ENCODE measurements around the gene CLEC4M. TPM values are rescaled to one million over a fixed set of nuclear protein-coding genes. Genes with fewer than 3 reads are reported as not detected.

Gene CLEC4M
- total RNA-seq, 1 experiment from 2014 or later: not detected

GRCh38 chr19:7756258-7756657 lies 6.8 kb upstream of the CLEC4M start:
- Histone ChIP-seq H3K14ac (ENCODE audit: insufficient read depth, low read length) (no peak overlapping the region), H3K9me3 (ENCODE audit: control insufficient read depth, low read depth, low read length) (peaks cover 20% of the 10 kb centered on the region), H3K27ac (ENCODE audit: insufficient read length, low read depth, low read length) (no peak overlapping the region), H2AK5ac (ENCODE audit: insufficient read length, low read length) (no peak overlapping the region), H2BK20ac (ENCODE audit: low read depth, low read length, poor library complexity, severe bottlenecking) (no peak overlapping the region), H3T11ph (ENCODE audit: low read length) (no peak overlapping the region), H4K91ac (ENCODE audit: insufficient read length, low read depth, low read length) (no peak overlapping the region), H3K18ac (ENCODE audit: insufficient read length, low read depth, low read length) (no peak overlapping the region), H4K20me1 (ENCODE audit: control insufficient read depth, insufficient read depth, insufficient read length) (no peaks in the 10 kb centered on the region), H2BK5ac (ENCODE audit: insufficient read length, low read length) (no peak overlapping the region), H3K79me2 (ENCODE audit: insufficient read depth, low read length) (no peaks in the 10 kb centered on the region), H3K56ac (ENCODE audit: insufficient read length, low read depth, low read length) (no peak overlapping the region), H3K4me2 (ENCODE audit: insufficient read depth, insufficient read length, low read length) (no peak overlapping the region), H3K79me1 (ENCODE audit: insufficient read depth, low read depth, low read length, poor library complexity, severe bottlenecking) (no peaks in the 10 kb centered on the region), H2AFZ (ENCODE audit: low read length) (no peak overlapping the region), H4K5ac (ENCODE audit: insufficient read length, low read depth, low read length) (no peak overlapping the region), H3K23me2 (ENCODE audit: insufficient read length, low read depth, low read length, poor library complexity, severe bottlenecking) (no peaks in the 10 kb centered on the region), H2BK120ac (ENCODE audit: low read depth, low read length, poor library complexity, severe bottlenecking) (no peak overlapping the region), H3K4ac (ENCODE audit: low read depth, low read length) (no peak overlapping the region), H3K9ac (ENCODE audit: extremely low read depth, insufficient read length, low read length) (no peak overlapping the region), H3K4me1 (ENCODE audit: insufficient read depth, low read length) (no peaks in the 10 kb centered on the region), H2BK15ac (ENCODE audit: low read depth, low read length) (no peak overlapping the region), H2BK12ac (ENCODE audit: insufficient read length, low read depth, low read length) (no peak overlapping the region), H3K23ac (ENCODE audit: insufficient read length, low read depth, low read length) (no peak overlapping the region), H3K27me3 (ENCODE audit: insufficient read depth, low read length) (no peaks in the 10 kb centered on the region), H4K8ac (replicated peaks; ENCODE audit: insufficient read length, low read depth, low read length) (no peak overlapping the region)
- Mint-ChIP-seq H3K4me1 (peaks cover 0 to 1% of the 10 kb centered on the region in 2 experiments; a peak in 1 of 4 replicates), H3K27me3 (ENCODE audit: low read depth) (peaks cover 29% of the 10 kb centered on the region), H3K9me3 (peaks cover 42 to 67% of the 10 kb centered on the region in 2 experiments), H3K27ac (no peak overlapping the region), H3K4me3 (no peak overlapping the region), H3K36me3 (ENCODE audit: insufficient read depth in 1 of 3, low read depth in 3 of 3) (peaks cover 8 to 22% (median 10%) of the 10 kb centered on the region in 3 experiments)
- no CpG with 5 or more reads among the region's 4 CpGs for WGBS (ENCODE audit: extremely low coverage, insufficient read length, low lambda C conversion rate)
- TF ChIP-seq, protein P1, sequence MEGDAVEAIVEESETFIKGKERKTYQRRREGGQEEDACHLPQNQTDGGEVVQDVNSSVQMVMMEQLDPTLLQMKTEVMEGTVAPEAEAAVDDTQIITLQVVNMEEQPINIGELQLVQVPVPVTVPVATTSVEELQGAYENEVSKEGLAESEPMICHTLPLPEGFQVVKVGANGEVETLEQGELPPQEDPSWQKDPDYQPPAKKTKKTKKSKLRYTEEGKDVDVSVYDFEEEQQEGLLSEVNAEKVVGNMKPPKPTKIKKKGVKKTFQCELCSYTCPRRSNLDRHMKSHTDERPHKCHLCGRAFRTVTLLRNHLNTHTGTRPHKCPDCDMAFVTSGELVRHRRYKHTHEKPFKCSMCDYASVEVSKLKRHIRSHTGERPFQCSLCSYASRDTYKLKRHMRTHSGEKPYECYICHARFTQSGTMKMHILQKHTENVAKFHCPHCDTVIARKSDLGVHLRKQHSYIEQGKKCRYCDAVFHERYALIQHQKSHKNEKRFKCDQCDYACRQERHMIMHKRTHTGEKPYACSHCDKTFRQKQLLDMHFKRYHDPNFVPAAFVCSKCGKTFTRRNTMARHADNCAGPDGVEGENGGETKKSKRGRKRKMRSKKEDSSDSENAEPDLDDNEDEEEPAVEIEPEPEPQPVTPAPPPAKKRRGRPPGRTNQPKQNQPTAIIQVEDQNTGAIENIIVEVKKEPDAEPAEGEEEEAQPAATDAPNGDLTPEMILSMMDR (conservative IDR thresholded peaks at IDR 0.05): no peak
- DNase-seq: no peak

Data from H9 (cell line).